ENCODE results near the gene C2CD5. TPM values are rescaled to one million over a fixed set of nuclear protein-coding genes. Genes with fewer than 3 reads are reported as not detected.

The C2CD5 gene
- total RNA-seq, 2 donors from 2014 or later = 26.6 to 37.6 TPM

- Histone ChIP-seq H3K36me3 (no peaks in the 10 kb centered on the region), H3K4me3 (no peak overlapping the region), H3K27me3 (replicated peaks; ENCODE audit: insufficient read depth) (no peaks in the 10 kb centered on the region), H3K4me1 (replicated peaks) (no peaks in the 10 kb centered on the region), H3K27ac (no peak overlapping the region), H3K9me3 (no peaks in the 10 kb centered on the region)
- TF ChIP-seq POLR2AphosphoS5 (IDR thresholded peaks at IDR 0.05) (no peak), CTCF (IDR thresholded peaks at IDR 0.05) (no peak), POLR2A (IDR thresholded peaks at IDR 0.05) (no peak)
- 59% methylated on average over 3 of the region's 3 CpGs for WGBS
- intact Hi-C loops (cut with DNase I) = no loop called here
- DNase-seq (ENCODE audit: low spot score) = no peak
These were observed 7.3 kb downstream of the C2CD5 start for GRCh38 chr12:22536971-22537544.

GRCh38 chr12:22536346-22536945, 7.9 kb downstream of the C2CD5 start:
- WGBS = 87% methylated on average over 2 of the region's 2 CpGs
- intact Hi-C loops (cut with DNase I) = no loop called here
- DNase-seq (ENCODE audit: low spot score) = no peak

GRCh38 chr12:22535478-22535877, 8.9 kb downstream of the C2CD5 start:
- H3K4me1 ChIP-seq (replicated peaks) = no peaks in the 10 kb centered on the region
- no peaks in the 10 kb centered on the region for H3K9me3 ChIP-seq
- H3K4me3 ChIP-seq = no peak overlapping the region
- no peak for DNase-seq (ENCODE audit: low spot score)
- WGBS = 92% methylated on average over 2 of the region's 2 CpGs
- no peaks in the 10 kb centered on the region for H3K36me3 ChIP-seq
- no peaks in the 10 kb centered on the region for H3K27me3 ChIP-seq (replicated peaks; ENCODE audit: insufficient read depth)
- intact Hi-C loops (cut with DNase I) = no loop called here
- no peak overlapping the region for H3K27ac ChIP-seq
- TF ChIP-seq POLR2A (IDR thresholded peaks at IDR 0.05) (no peak), CTCF (IDR thresholded peaks at IDR 0.05) (no peak), POLR2AphosphoS5 (IDR thresholded peaks at IDR 0.05) (no peak)

More at GRCh38 chr12:22536346-22536945, 7.9 kb downstream of the C2CD5 start:
- TF ChIP-seq POLR2A (IDR thresholded peaks at IDR 0.05) = no peak
- TF ChIP-seq POLR2AphosphoS5 (IDR thresholded peaks at IDR 0.05) = no peak
- TF ChIP-seq CTCF (IDR thresholded peaks at IDR 0.05) = no peak
- Histone ChIP-seq H3K4me3 (no peak overlapping the region), H3K9me3 (no peaks in the 10 kb centered on the region), H3K36me3 (no peaks in the 10 kb centered on the region), H3K27me3 (replicated peaks; ENCODE audit: insufficient read depth) (no peaks in the 10 kb centered on the region), H3K4me1 (replicated peaks) (no peaks in the 10 kb centered on the region), H3K27ac (no peak overlapping the region)

- Histone ChIP-seq H3K27ac (no peak overlapping the region), H3K4me1 (replicated peaks) (no peaks in the 10 kb centered on the region), H3K36me3 (no peaks in the 10 kb centered on the region), H3K27me3 (replicated peaks; ENCODE audit: insufficient read depth) (no peaks in the 10 kb centered on the region), H3K9me3 (no peaks in the 10 kb centered on the region), H3K4me3 (no peak overlapping the region)
- no peak for TF ChIP-seq POLR2A (IDR thresholded peaks at IDR 0.05)
- TF ChIP-seq POLR2AphosphoS5 (IDR thresholded peaks at IDR 0.05) = no peak
- no peak for TF ChIP-seq CTCF (IDR thresholded peaks at IDR 0.05)
- intact Hi-C loops (cut with DNase I) = no loop called here
- WGBS = 95% methylated on average over 1 of the region's 1 CpG
- no peak for DNase-seq (ENCODE audit: low spot score)
These were observed 9.3 kb downstream of the C2CD5 start for GRCh38 chr12:22535038-22535437.

GRCh38 chr12:22533155-22533554, 11.2 kb downstream of the C2CD5 start:
- no peaks in the 10 kb centered on the region for H3K27me3 ChIP-seq (replicated peaks; ENCODE audit: insufficient read depth)
- WGBS = 71% methylated on average over 4 of the region's 4 CpGs
- TF ChIP-seq CTCF (IDR thresholded peaks at IDR 0.05) = no peak
- TF ChIP-seq POLR2A (IDR thresholded peaks at IDR 0.05) = no peak
- TF ChIP-seq POLR2AphosphoS5 (IDR thresholded peaks at IDR 0.05) = no peak

More at GRCh38 chr12:22533155-22533554, 11.2 kb downstream of the C2CD5 start:
- Histone ChIP-seq H3K27ac (no peak overlapping the region), H3K4me3 (no peak overlapping the region), H3K4me1 (replicated peaks) (no peaks in the 10 kb centered on the region), H3K9me3 (no peaks in the 10 kb centered on the region), H3K36me3 (no peaks in the 10 kb centered on the region)
- intact Hi-C loops (cut with DNase I) = no loop called here
- no peak for DNase-seq (ENCODE audit: low spot score)

All from prostate gland (tissue), 2 donors.